Measurements from ENCODE around the gene MGRN1.
A peak's percentile ranks its signal among the peaks of the same experiment; 100 is the strongest.

The MGRN1 gene

GRCh38 chr16:4624015-4624826 lies at the start of gene MGRN1 (continued):
- TF ChIP-seq KLF16 (tag by site-specific recombination; IDR thresholded peaks at IDR 0.05) (peak; percentile 78; the same call in 1 of the 2 replicates), KLF17 (tag by site-specific recombination; IDR thresholded peaks at IDR 0.05) (peak; percentile 83), ZNF561 (tag by site-specific recombination; IDR thresholded peaks at IDR 0.05; ENCODE audit: borderline replicate concordance) (no peak), ZNF76 (tag by site-specific recombination; IDR thresholded peaks at IDR 0.05; ENCODE audit: borderline replicate concordance, low read depth) (peak; percentile 98), OVOL3 (tag by site-specific recombination; IDR thresholded peaks at IDR 0.05) (no peak)

GRCh38 chr16:4574919-4575705 lies 49.5 kb upstream of the MGRN1 start:
- Histone ChIP-seq H3K4me3 (ENCODE audit: low read depth, low read length) (no peak overlapping the region), H3K9me3 (ENCODE audit: control insufficient read depth, insufficient read depth, low read depth, low read length) (no peaks in the 10 kb centered on the region), H3K36me3 (ENCODE audit: control insufficient read depth in 2 of 2, insufficient read depth in 1 of 2, low read length in 2 of 2) (no peaks in the 10 kb centered on the region), H3K4me1 (ENCODE audit: control insufficient read depth, insufficient read depth, low read length) (no peaks in the 10 kb centered on the region), H3K27ac (ENCODE audit: extremely low read depth, low read depth, low read length) (no peak overlapping the region)
- TF ChIP-seq ZNF223 (tag by site-specific recombination; IDR thresholded peaks at IDR 0.05) (no peak), KLF1 (tag by site-specific recombination; IDR thresholded peaks at IDR 0.05) (no peak), ZBTB8A (tag by site-specific recombination; IDR thresholded peaks at IDR 0.05) (no peak), ZNF133 (tag by site-specific recombination; IDR thresholded peaks at IDR 0.05) (no peak), ZNF280C (tag by site-specific recombination; IDR thresholded peaks at IDR 0.05) (no peak), CTCF (tag by site-specific recombination; IDR thresholded peaks at IDR 0.05) (0 out of 2 replicates have a peak, but pooled peaks have one; percentile 9)
- CTCF ChIA-PET: interaction anchor here (0.6 to 3.4 kb wide), 4 partner anchors 10 to 249 kb away, joined by 3 to 16 read pairs (median 4); no protein-coding TSS in a partner anchor
- POLR2A ChIA-PET: interaction anchor here (0.5 kb wide), 1 partner anchor 16 kb away, joined by 4 read pairs; no protein-coding TSS in a partner anchor

- no peaks in the 10 kb centered on the region for H3K36me3 ChIP-seq (ENCODE audit: control insufficient read depth in 2 of 2, insufficient read depth in 1 of 2, low read length in 2 of 2)
- H3K9me3 ChIP-seq (ENCODE audit: control insufficient read depth, insufficient read depth, low read depth, low read length): no peaks in the 10 kb centered on the region
- no peak overlapping the region for H3K27ac ChIP-seq (ENCODE audit: extremely low read depth, low read depth, low read length)
- no peaks in the 10 kb centered on the region for H3K4me1 ChIP-seq (ENCODE audit: control insufficient read depth, insufficient read depth, low read length)
- CTCF ChIA-PET: interaction anchor here (0.9 to 1.6 kb wide), 2 partner anchors 10 to 58 kb away, joined by 3 to 4 read pairs; no protein-coding TSS in a partner anchor
- H3K4me3 ChIP-seq (ENCODE audit: low read depth, low read length): no peak overlapping the region
- POLR2A ChIA-PET: no interaction called here
- TF ChIP-seq ZFP69B (tag by site-specific recombination; IDR thresholded peaks at IDR 0.05) (no peak), ZBTB8A (tag by site-specific recombination; IDR thresholded peaks at IDR 0.05) (no peak), PATZ1 (tag by site-specific recombination; IDR thresholded peaks at IDR 0.05) (no peak), ZNF221 (tag by site-specific recombination; IDR thresholded peaks at IDR 0.05; ENCODE audit: borderline replicate concordance) (no peak), ZNF138 (tag by site-specific recombination; IDR thresholded peaks at IDR 0.05; ENCODE audit: borderline replicate concordance) (no peak), ZNF561 (tag by site-specific recombination; IDR thresholded peaks at IDR 0.05; ENCODE audit: borderline replicate concordance) (no peak), ZIC2 (tag by site-specific recombination; IDR thresholded peaks at IDR 0.05) (no peak), ZNF600 (tag by site-specific recombination; IDR thresholded peaks at IDR 0.05) (no peak), ZNF677 (tag by site-specific recombination; IDR thresholded peaks at IDR 0.05) (no peak), GLIS2 (tag by site-specific recombination; IDR thresholded peaks at IDR 0.05) (no peak), ZNF274 (IDR thresholded peaks at IDR 0.05; ENCODE audit: low read length) (no peak), ZNF274 (tag by site-specific recombination; IDR thresholded peaks at IDR 0.05; ENCODE audit: borderline replicate concordance) (no peak), ZNF704 (tag by site-specific recombination; IDR thresholded peaks at IDR 0.05) (no peak), ZNF394 (tag by site-specific recombination; IDR thresholded peaks at IDR 0.05; ENCODE audit: borderline replicate concordance) (no peak)
These were observed 48.6 kb upstream of the MGRN1 start for GRCh38 chr16:4576008-4576407.
